ENCODE data around the gene NPIPB12.
A peak's percentile ranks its signal among the peaks of the same experiment; 100 is the strongest.
"Not testable (repeated sequence)": the region's sequence is repeated elsewhere in the genome, so short reads cannot be mapped to it uniquely, and the experiment has no call there.

Gene NPIPB12

DNA sequence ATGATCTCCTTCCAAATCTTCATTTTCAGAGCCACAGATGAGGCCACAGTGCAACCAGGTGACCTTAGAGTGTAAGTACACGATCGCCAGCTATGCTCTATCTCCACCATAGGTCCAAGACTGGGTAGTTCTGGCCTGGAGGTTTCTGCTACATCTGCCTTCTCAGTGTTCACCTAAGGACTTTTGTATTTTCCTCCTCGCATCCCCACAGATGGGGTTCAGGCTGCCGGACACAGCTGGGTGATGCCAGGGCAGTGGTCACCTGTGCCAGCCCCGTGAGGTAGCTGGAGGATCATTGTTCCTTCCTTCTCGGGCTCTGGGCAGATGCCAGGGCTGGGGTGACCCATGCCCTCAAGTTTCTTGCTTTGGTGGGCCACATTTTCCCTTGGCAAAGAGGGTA, at the start of gene NPIPB12:
Gene NPIPB12, minus strand, starts transcription at position 101 of the 400 bp plus-strand sequence.
- DNase-seq = not testable (repeated sequence)

DNA sequence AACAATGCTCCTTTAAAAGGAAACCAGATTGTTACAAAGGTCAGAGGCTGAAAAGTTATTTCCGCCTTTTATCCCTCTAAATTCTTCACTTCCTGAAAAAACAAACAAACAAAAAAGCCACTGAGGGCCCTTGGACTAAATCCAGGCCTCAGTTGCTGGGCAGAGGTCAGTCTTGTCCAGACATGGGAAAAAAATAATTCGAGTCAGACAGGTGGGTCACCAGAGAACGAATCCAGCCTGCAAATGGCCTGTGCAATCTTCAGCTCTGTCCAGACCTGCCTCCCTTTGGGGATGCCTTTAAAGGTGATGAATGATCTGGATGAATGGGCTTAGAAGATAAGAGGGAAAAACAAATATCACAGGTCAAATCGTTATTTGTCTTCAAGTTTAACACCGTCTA, 15.3 kb upstream of the NPIPB12 start:
- not testable (repeated sequence) for DNase-seq

DNA sequence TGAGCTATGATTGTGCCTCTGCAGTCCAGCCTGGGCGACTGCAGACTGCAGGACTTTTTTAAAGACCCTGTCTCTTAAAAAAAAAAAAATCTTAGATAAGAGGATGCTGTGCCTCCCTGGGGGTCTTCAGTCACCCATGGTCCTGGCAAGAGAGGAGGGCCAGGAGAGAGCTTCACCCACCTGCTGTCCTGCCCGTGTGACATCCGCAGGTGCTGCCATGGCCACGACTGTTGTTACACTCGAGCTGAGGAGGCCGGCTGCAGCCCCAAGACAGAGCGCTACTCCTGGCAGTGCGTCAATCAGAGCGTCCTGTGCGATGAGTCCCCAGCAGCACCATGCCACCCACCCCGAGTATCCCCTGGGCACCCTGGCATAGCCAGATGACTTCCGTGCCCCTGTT, 23.9 kb downstream of the NPIPB12 start:
- DNase-seq = peak; percentile 0

DNA sequence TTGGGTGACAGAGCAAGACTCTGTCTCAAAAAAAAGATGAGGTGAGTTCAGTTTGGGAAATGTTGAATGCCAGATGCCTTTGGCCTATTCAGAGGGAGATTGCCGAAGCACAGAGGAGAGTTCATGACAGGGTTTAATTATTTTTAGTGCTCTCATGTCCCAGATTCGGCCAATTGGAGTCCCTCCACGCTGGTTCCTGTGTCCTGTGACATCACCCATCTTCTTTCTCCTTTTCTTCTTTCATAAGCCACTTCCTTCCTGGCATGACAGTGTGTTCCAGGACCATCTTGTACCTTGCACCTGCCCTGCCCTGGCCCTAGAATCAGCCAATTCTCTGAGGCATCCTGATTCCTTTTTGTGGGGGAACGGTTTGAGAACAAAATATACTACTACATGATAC, 34.1 kb downstream of the NPIPB12 start:
- not testable (repeated sequence) for DNase-seq

DNA sequence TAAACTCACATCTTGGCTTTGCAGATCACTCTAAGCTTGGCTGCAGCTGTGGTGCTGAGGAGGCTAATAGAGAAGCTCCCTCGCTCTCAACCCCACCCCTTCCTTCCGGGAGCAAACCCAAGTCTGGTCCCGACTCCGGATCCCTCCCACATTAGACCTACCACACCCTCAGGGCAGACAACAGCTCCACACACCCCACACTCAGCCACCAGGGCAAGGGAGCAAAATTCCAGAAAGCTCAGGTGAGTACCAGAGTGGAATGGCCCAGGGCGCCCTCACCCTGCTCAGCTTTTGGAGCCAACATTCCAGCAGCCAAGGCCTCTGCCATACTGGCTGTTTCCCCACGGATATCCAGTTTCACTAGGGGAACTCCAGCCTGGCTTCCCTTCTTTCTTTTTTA, 36.5 kb downstream of the NPIPB12 start:
- DNase-seq = peak; percentile 73

DNA sequence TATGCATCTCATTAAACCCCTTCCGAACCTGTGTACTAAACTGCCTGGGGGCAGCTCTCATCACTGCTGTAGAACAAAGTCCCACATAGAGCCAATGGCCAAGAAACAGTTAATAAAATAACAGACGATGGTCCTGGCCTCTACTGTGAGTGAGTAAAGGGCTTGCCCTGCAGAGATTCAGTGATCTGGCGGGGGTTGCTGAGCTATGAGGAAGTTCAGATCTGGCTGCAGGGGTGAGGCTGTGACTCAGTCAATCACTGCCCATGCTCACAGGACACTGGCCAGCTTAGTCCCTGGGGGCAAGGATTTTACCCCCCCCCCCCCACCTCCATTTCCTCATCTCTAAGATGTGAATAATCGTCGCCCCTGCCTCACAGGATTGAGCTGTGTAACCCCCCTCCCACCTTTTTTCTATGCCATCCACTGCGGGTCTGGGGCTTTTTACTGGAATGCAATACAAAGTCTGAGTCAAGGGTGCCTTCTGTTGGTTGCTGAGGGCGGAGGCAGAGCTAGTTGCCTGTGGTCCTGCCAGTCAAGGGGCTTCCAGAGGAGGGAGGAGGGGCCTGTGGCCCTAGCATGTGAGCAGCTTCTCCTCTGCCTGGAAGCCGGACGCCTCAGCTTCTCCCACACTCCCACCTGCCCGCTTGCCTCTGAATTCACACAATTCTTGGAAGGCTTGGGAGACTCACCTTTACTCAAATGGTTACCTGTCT, 38.4 kb downstream of the NPIPB12 start:
- DNase-seq = not testable (repeated sequence)

DNA sequence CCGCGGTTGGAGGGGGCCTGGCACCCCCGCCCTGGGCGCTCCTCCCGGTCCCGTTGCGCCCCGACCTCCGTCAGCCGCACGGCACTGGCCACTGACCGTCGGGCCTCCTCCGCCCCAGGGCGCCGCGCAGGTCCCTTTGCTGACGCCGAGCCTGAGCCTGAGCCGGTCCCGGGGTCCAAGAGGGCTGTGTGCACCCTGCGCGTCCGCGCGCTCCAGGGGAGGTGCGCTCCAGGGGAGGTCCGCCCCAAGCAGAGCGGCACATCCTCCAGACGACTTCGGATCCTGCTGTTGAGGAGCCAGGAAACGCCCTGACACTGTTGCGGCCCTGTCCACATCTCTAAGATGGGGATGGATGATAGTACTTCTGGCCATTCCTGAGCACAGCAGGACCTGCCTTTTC, 39.3 kb downstream of the NPIPB12 start:
- not testable (repeated sequence) for DNase-seq

- DNase-seq = not testable (repeated sequence)
These were observed 40.0 kb downstream of the NPIPB12 start for GRCh38 chr16:29465985-29466824.

GRCh38 chr16:29460647-29461030, 45.6 kb downstream of the NPIPB12 start:
- DNase-seq = not testable (repeated sequence)

GRCh38 chr16:29459706-29460646, 46.2 kb downstream of the NPIPB12 start, which contains the start of gene SULT1A4:
Gene SULT1A4 (plus strand): TSS chr16:29459913. CDS start chr16:29461386, 1,473 bp downstream.
- DNase-seq = not testable (repeated sequence)

DNA sequence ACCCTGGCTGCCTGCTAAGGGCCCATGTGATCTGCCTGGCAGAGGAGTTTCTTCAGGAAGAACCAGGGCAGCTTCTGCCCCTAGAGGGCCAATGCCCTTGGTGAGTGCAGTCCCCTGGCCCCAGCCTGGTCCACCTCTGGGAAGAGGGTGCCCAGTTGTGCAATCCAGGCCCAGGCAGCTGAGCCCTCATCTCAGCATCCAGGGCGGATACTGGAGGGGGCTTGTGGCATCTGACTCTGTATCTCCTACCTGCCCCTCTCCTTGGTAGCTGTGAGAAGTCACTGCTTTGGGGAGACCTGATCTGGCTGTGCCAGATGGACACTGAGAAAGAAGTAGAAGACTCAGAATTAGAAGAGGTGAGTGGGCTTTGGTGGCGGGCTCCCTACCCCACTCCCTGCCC, 48.5 kb downstream of the NPIPB12 start:
- DNase-seq = not testable (repeated sequence)

DNA sequence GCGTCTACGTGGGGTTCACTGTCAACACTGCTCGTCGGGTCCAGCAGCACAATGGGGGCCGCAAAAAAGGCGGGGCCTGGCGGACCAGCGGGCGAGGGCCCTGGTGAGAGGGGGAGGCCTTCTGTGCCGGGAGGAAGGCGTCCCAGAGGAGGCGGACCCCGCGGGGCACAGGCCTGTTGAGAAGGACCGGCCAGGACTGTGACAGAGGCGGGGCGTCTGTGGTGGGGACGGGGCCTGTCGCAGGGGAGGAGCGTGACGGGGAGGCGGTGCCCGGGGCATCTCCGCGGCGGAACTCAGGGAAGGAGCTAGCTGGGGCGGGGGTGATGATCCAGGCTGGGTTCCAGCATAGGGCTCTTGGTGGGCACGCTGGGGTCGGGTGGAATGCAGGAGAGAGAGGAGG, 51.4 kb downstream of the NPIPB12 start:
- DNase-seq = not testable (repeated sequence)

GRCh38 chr16:29454269-29454668, 51.9 kb downstream of the NPIPB12 start, which contains the start of the genes BOLA2 and SLX1B:
Gene BOLA2 (minus strand): TSS chr16:29454351. CDS start chr16:29454253, 98 bp downstream.
Gene SLX1B (plus strand): TSS chr16:29454533.
- not testable (repeated sequence) for DNase-seq

DNA sequence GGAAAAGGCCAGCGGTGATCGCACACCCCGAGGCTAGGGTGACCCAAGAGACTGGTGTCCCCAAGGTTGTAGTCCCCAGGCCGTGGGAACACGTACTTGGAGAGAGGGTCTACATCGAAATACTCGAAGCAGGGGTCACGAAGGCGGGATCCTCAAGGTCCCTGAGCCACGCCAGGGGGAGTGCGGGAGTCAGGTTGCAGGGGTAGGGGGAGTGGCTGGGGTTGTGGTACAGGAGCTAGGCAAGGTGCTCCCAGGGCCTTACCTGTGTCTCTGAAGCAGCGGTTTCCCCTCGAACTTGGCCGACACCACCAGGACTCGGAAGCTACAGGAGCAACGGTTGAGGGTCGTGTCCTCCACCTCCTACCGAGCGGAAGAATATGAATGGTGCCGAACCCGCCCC, 52.5 kb downstream of the NPIPB12 start:
- not testable (repeated sequence) for DNase-seq
